HG03521 (cell line): ENCODE measurements around the gene CYP2C8.
"Not testable (repeated sequence)": the region's sequence is repeated elsewhere in the genome, so short reads cannot be mapped to it uniquely, and the experiment has no call there.

ENCODE experiments used
- ATAC-seq: cut with Tn5 transposase; IDR thresholded peaks from one replicate; pipeline ENCODE4 v1.9.1; 2021; ENCODE audit warnings: mild to moderate bottlenecking, moderate library complexity; ENCODE audit not compliant: unreplicated experiment

The CYP2C8 gene

GRCh38 chr10:95069286-95069685 lies at the start of gene CYP2C8:
Gene CYP2C8, minus strand, starts transcription at chr10:95069497. Its CDS starts 95 bp downstream, at chr10:95069402.
- no peak for ATAC-seq

- ATAC-seq: no peak
Observed at GRCh38 chr10:95116869-95117269, 47.6 kb upstream of the CYP2C8 start.

GRCh38 chr10:95110823-95111222 lies 41.5 kb upstream of the CYP2C8 start:
- not testable (repeated sequence) for ATAC-seq

- ATAC-seq: no peak
Observed at GRCh38 chr10:95097805-95098204, 28.5 kb upstream of the CYP2C8 start.

- ATAC-seq: no peak
Observed at GRCh38 chr10:95096143-95096542, 26.8 kb upstream of the CYP2C8 start.

- ATAC-seq: not testable (repeated sequence)
Observed at GRCh38 chr10:95079626-95080025, 10.3 kb upstream of the CYP2C8 start.

- no peak for ATAC-seq
Observed at GRCh38 chr10:95077556-95077955, 8.3 kb upstream of the CYP2C8 start.

- ATAC-seq: no peak
Observed at GRCh38 chr10:95071107-95071660, 1.9 kb upstream of the CYP2C8 start.

GRCh38 chr10:95064125-95064524 lies 5.2 kb downstream of the CYP2C8 start:
- not testable (repeated sequence) for ATAC-seq

- no peak for ATAC-seq
Observed at GRCh38 chr10:95056744-95057363, 12.4 kb downstream of the CYP2C8 start.

GRCh38 chr10:95049919-95050318 lies 19.4 kb downstream of the CYP2C8 start:
- ATAC-seq: no peak

GRCh38 chr10:95048206-95048605 lies 21.1 kb downstream of the CYP2C8 start:
- ATAC-seq: no peak

- ATAC-seq: no peak
Observed at GRCh38 chr10:95039281-95039680, 30.0 kb downstream of the CYP2C8 start.

GRCh38 chr10:95035332-95036295 lies 33.7 kb downstream of the CYP2C8 start:
- no peak for ATAC-seq

- ATAC-seq: no peak
Observed at GRCh38 chr10:95034401-95034800, 34.9 kb downstream of the CYP2C8 start.

- ATAC-seq: no peak
Observed at GRCh38 chr10:95031656-95032055, 37.6 kb downstream of the CYP2C8 start.

GRCh38 chr10:95026461-95026860 lies 42.8 kb downstream of the CYP2C8 start:
- ATAC-seq: no peak

GRCh38 chr10:94997741-94998174 lies 71.5 kb downstream of the CYP2C8 start:
- ATAC-seq: no peak

GRCh38 chr10:94992811-94993210 lies 76.5 kb downstream of the CYP2C8 start:
- ATAC-seq: no peak

GRCh38 chr10:94991243-94991888 lies 77.9 kb downstream of the CYP2C8 start:
- ATAC-seq: no peak

GRCh38 chr10:94989192-94989591 lies 80.1 kb downstream of the CYP2C8 start:
- ATAC-seq: no peak
